Measurements from ENCODE around the gene ERMN.

GRCh38 chr2:157291018-157291417 lies 34.6 kb downstream of the ERMN start:
- TF ChIP-seq, protein P1, sequence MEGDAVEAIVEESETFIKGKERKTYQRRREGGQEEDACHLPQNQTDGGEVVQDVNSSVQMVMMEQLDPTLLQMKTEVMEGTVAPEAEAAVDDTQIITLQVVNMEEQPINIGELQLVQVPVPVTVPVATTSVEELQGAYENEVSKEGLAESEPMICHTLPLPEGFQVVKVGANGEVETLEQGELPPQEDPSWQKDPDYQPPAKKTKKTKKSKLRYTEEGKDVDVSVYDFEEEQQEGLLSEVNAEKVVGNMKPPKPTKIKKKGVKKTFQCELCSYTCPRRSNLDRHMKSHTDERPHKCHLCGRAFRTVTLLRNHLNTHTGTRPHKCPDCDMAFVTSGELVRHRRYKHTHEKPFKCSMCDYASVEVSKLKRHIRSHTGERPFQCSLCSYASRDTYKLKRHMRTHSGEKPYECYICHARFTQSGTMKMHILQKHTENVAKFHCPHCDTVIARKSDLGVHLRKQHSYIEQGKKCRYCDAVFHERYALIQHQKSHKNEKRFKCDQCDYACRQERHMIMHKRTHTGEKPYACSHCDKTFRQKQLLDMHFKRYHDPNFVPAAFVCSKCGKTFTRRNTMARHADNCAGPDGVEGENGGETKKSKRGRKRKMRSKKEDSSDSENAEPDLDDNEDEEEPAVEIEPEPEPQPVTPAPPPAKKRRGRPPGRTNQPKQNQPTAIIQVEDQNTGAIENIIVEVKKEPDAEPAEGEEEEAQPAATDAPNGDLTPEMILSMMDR (IDR thresholded peaks at IDR 0.05): no peak
- TF ChIP-seq POLR2A (IDR thresholded peaks at IDR 0.05) (no peak), EP300 (IDR thresholded peaks at IDR 0.05) (no peak)
